Skin epidermis (tissue), 12 donors: ENCODE measurements around the gene CERK.
"Not testable (repeated sequence)": the region's sequence is repeated elsewhere in the genome, so short reads cannot be mapped to it uniquely, and the experiment has no call there.

Source experiments
- H3K27ac ChIP-seq, 21 experiments: fragments of 200-600 bp; sonication (generic) in 11 of 21; one replicate each; pipeline ENCODE4 v1.5.0; 2020; ENCODE audit warnings: mild to moderate bottlenecking in 3 of 21, inconsistent platforms in 2 of 21, moderate library complexity in 2 of 21
- H3K4me3 ChIP-seq, 7 experiments: fragments of 200-600 bp; sonication (generic) in 2 of 7; one replicate each; pipeline ENCODE4 v1.5.0; 2020; ENCODE audit warnings: inconsistent platforms in 2 of 7, mild to moderate bottlenecking in 2 of 7, moderate library complexity in 1 of 7

Gene CERK

DNA sequence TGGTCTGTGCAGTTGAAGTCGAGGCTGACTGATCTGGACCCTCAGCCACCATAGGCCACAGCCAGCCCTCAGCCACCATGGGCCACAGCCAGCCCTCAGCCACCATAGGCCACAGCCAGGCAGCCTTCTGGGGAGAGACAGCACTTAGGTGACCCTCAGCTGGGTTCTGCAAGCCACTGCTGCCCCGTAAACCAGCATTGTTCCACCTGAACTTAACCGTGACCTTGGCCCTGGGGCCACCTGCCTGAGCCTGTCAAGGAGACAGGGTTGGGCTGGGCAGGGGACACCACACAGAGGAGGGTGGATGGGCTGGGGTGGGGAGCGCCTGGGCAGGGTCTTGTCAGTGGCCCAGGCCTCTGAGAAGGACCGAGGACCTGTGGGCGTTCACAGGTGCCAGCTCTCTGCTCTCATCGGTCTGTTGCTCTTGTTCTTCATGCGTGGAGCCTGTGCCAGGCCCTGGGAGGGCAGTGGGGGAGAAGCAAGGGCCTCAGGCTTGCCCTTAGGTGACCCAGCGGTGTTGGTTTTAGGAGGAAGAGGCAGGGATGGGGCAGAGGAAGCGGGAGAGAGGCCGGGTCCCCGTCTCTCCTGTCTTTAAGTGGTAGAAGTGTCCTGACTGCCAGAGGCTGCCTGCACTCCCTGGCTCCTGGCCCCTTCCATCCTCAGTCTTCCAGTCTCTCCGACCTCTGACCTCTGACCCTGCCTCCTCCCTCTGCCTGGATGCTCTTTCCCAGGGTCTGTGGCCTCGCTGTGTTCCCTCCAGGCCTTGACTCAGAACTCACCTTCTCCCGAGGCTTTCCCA lies 81.0 kb downstream of the CERK start:
- Histone ChIP-seq H3K4me3 (no peak overlapping the region), H3K27ac (no peak overlapping the region)

DNA sequence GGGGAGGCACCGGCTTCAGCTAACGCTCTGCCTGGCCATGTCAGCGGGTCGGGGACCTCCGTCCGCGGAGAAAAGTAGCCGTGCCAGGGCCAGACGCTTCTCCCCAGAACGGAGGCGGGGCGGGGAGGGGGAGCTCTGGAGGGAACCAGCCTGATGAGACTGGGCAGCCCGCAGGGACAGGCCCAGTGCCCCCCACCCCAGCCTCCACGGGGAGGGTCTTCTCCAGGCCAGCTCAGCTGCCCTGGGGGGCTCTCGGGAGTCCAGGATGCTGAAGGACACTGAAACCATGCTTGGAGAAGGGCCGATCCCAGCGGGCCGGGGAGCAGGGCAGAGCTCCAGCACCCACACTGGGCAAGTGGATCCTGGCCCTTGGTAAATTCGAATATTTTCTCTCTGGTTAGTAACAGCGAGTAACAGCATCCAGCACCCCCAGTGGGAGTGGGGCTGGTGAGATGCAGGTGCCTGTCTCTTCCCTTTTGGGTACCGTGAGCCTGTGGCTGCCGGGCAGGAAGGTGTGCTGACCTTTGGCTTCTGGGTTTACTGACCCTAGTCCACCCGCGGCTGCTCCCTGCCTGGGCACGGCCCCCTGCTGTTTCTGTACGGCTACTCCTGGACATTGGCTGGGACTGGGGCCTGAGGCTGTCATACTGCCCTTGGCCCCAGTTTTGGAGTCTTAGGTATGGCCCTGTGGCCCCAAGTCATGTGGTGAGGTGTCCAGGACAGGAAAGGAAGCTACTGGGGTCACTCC lies 82.0 kb downstream of the CERK start:
- H3K4me3 ChIP-seq = no peak overlapping the region
- H3K27ac ChIP-seq = peak overlapping the region in 1 of 21 experiments; percentile 16

DNA sequence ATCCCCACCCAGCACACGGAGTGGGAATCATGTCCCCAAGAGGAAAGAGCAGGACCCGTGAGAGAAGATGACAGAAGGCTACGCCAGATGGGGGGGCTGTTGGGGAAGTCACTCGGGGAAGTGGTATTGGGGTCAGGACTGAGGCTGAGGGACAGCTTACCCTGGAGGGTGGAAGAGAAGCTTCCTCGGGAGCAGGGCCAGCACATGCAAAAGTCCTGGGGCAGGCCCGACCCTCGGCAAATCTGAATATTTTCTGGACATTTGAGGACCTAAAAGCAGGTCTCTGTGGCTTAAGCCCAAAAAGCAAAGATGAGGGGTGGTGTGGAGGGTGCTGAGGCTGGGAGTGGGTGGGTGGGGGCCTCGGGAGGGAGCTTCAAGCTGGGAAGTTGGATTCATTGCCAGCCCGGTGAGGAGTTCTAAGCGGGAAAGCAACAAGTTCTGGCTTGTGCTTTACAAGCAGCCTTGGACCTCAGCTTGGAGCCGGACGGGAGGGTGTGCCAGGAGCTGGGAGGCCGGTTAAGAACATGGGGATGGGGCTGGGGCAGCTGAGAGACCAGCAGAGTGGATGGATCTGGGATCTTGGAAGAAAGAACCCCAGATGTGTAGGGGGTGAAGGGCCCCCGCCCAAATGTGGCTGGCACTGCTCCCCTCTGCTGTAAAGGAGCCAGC lies 83.0 kb downstream of the CERK start:
- Histone ChIP-seq H3K27ac (peak overlapping the region in 1 of 21 experiments; percentile 16), H3K4me3 (no peak overlapping the region)

DNA sequence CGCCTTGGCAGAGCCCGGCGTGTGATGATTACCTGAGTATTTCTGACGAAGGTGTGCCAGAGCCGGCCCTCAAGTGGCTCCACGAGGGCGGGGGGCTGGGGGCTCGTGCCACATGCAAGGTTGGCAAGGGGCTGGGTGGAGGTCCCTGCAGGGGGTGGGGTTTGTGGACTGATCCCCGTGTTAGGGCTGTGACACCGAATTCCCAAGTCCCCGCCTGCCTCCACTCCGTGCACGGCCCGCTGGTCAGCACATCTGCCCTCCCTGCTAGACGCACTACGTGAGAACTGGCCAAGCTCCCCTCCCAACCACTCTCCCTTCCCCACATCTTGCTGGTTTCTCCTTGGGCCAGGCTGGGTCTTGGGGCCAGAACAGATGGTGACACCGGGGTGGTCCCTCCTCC lies 83.6 kb downstream of the CERK start:
- no peak overlapping the region for H3K4me3 ChIP-seq

DNA sequence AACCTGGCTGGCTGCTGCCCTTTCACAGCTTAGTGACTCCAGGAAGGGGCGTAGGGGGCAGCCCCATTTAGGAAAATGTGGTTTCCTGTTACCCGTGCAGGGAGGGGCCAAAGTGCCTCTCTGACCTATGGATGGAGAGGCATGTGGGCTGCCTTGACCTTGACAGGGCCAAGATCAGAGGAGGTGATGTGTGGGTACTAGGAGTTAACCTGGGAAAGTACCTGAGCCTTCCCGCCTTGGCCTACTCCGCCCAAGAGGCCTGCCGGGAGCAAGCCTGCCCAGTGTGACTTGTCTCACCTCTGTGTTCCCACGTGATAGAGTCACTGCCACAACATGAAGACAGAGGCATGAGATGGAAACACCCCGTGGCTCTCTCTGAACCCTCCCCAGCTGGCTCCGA lies 84.5 kb downstream of the CERK start:
- no peak overlapping the region for H3K4me3 ChIP-seq
- peak overlapping the region in 1 of 21 experiments; percentile 16 for H3K27ac ChIP-seq

More for the DNA sequence above, 83.6 kb downstream of the CERK start:
- H3K27ac ChIP-seq = no peak overlapping the region

DNA sequence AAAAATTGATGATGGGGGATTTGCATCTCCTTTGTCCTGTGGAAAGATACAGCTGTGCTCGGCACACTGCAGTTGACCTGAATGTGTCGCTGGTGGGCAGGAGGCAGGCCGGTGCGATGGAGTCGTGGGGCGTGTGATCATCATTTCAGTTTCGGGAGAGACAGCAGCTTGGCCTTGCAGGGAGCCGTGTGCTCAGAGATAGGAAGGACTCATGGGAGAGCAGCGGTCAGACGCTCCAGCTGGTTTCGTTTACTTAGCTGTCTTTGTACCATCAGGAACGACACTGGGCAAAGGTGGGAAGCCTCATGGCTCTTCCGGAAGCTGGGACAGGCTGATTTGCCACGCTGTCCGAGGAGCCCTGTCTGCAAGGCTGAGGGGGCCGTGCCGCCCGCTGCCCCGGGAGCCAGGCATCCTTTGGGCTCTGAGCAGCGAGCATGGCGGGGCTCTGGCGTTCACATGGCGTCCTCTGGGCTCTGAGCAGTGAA lies 85.2 kb downstream of the CERK start:
- Histone ChIP-seq H3K27ac (no peak overlapping the region), H3K4me3 (no peak overlapping the region)

DNA sequence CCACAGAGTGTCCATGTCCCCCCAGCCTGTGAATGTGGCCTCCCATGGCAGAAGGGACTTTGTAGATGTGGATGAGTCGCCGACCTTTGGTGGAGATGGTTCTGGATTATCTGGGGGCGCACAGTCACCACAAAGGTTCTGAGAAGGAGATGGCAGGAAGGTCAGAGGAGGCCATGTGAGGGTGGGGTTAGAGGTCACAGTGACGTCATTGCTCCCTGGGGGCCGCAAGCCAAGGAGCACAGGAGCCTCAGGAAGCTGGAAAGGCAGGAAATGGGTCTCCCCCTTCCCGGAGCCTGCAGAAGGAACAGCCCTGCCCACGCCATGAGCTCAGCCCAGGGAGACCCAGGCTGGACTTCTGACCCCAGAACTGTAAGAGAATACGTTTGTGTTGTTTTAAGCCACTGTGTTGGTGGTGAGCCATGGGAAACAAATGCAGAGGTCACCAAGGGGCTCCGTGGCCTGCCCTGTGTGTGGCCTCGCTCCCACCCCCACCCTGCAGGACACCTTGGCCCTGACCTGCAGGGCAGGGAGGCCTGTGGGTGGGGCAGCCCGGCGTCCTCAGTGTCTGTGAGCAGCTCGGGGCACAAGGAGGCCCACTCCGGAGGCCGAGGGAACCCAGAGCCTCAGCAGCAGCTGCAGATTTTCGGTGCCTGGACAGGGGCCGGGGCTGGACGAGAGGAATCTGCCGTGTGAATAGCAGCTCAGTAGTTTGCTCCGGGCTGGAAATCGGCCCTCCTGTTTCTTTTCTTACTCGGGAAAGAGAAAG lies 85.8 kb downstream of the CERK start:
- no peak overlapping the region for H3K27ac ChIP-seq
- no peak overlapping the region for H3K4me3 ChIP-seq

DNA sequence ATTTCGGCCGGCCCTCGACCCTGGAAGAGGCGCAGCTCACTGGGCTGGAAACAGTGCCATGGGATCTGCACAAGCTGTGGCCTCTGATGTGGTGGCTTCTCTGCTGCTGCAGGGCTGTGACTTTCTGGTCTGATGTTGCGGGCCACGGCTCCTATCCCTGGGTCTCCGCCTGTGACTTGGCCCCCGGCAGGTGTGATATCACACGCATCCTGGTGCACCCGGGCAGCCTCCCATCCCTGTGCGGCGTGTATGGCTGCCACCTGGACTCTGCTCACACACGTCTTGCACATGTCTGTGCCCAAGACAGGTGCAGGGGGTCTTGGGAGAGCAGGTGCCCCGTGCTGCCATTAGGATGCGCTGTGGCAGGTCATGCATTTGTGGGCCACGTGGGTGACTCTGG lies 86.7 kb downstream of the CERK start:
- no peak overlapping the region for H3K27ac ChIP-seq
- no peak overlapping the region for H3K4me3 ChIP-seq

DNA sequence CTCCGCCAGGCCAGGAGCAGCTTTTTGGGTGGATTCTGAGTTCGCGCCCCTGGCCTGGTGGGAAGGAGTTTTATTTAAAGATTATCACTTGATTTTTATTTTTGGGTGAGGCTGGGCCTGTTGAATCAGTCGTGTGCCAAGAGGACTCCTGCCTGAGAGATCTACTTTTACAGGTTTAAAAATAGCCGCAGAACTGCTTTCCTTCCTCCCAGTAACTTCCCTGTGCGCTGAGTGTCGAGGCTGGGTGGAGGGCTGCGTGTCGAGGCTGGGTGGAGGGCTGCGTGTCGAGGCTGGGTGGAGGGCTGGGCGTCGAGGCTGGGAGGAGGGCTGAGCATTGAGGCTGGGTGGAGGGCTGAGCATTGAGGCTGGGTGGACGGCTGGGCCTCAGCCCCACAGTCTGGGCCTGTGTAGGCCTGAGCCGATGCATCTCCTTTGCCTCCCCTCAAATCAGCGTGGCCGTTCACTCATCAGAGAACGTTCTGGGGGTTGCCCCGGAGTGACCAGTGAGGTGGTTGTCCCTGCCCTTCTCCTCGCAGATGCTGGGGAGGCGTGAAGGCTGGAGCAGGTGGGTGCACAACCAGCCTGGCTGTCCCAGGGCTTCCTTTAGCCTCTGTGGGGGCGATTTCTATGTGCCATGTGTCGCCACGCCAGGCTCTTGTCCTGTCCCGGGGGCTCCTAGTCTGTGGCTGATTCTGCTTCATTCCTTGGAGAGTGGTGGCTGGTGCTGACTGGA lies 87.8 kb downstream of the CERK start:
- H3K27ac ChIP-seq = peak overlapping the region in 5 of 21 experiments; percentile 3 to 60 (median 27)
- no peak overlapping the region for H3K4me3 ChIP-seq

DNA sequence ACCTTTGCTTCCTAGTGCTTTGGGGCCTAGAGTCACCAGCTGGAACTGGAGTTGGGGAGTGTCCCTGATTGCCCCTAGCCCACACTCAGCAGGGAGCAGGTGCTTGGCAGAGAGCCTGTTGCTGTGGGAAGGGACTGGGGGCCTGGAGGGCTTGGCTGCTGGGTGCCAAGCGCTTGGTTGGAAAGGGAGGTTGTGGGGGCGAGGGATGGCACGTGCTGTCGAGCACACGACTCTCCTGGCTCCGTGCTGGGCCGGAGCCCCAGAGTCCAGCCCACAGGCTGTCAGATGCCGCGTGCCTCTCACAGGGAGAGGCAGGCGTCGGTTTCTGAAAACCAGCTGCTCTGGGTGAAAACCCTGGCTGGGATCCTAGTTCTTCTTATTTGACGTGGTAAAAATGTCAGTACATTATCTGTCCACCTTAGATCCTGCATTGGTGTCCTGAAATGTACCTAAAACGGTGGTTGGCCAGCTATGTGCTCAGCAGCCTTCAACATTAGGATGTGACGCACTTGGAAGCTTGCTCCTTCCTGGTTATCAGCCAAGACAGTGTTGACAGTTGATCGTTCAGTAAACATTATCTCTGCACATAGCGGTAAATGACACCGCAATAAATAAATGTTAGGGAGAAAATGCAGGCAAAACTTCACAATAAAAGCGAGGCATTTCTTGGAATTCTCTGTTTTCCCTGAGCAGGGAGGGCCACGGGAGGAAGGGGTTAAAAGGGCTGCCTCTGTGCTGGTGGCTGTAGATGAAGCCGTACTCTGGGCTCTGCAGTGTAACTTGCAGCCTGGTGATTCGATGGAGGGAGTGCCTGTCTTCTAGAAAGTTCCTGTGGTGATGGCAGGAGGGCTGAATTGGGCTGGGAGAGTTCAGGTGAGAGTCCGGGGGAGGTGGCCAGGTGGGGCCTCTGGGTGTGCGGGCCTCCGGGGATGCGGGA lies 88.6 kb downstream of the CERK start:
- Histone ChIP-seq H3K27ac (peak overlapping the region in 5 of 21 experiments; percentile 3 to 60 (median 27)), H3K4me3 (no peak overlapping the region)

DNA sequence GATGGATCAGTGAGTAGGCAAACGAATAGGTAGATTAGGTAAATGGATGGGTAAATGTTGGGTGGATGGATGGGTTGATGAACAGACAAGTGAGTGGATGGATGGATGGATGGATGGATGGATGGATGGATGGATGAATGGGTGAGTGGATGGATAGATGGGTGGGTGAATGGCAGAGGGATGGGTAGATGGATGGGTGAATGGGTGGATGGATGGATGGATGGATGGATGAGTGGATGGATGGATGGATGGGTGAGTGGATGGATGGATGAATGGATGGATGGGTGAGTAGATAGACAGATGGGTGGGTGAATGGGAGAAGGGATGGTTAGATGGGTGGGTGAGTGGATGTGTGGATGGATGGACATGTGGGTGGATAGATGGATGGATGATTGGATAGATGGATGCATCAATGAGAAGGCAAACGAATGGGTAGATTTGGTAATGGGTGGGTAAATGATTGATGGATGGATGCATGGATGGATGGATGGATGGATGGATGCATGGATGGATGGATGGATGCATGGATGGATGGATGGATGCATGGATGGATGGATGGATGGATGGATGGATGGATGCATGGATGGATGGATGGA lies 89.7 kb downstream of the CERK start:
- H3K27ac ChIP-seq, H3K4me3 ChIP-seq: not testable (repeated sequence)

DNA sequence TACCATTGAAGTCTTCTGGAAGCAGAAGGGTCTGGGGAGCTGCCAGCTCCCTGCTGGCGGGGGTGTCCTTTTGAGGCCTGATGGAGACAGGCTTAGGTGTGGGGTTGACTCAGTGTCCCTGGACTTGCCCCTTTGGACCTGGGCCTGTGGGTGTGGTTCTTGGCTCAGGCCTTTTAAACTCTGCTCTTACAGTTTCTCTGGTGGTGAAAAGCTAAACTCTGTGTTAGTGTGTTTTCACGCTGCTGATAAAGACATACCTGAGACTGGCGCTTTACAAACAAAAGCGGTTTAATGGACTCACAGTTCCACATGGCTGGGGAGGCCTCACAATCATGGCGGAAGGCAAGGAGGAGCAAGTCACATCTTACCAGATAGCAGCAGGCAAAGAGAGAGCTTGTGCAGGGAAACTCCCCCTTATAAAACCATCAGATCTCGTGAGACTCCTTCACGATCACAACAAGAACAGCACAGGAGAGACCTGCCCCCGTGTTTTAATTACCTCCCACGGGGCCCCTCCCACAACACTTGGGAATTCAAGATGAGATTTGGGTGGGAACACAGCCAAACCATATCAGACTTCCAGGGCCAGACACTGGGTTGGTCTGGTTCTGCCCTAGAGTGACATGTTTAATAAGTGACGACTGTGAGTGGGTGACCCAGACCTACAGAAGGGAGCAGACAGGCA lies 91.4 kb downstream of the CERK start:
- H3K4me3 ChIP-seq = no peak overlapping the region
- H3K27ac ChIP-seq = peak overlapping the region in 1 of 21 experiments; percentile 5

DNA sequence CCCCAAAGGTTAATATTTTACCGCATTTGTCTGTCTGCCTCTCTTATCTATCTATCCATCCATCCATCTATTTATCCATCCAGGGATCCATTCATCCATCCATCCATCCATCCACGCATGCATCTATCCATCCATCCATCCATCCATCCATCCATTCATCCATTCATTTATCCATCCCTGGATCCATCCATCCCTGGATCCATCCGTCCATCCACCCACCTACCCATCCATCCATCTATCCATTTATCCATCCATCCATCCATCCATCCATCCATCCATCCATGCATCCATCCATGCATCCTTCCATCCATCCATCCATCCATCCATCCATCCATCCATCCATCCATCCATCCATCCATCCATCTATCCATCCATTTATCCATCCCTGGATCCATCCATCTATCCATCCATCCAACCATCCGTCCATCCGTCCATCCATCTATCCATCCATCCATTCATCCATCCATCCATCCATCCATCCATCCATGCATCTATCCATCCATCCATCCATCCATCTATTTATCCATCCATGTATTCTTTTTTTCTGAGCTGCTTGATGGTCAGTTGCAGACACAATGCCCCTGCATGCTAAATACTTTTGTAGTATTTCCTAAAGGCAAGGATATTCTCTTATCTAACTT lies 95.1 kb downstream of the CERK start:
- not testable (repeated sequence) for H3K4me3 ChIP-seq, H3K27ac ChIP-seq

DNA sequence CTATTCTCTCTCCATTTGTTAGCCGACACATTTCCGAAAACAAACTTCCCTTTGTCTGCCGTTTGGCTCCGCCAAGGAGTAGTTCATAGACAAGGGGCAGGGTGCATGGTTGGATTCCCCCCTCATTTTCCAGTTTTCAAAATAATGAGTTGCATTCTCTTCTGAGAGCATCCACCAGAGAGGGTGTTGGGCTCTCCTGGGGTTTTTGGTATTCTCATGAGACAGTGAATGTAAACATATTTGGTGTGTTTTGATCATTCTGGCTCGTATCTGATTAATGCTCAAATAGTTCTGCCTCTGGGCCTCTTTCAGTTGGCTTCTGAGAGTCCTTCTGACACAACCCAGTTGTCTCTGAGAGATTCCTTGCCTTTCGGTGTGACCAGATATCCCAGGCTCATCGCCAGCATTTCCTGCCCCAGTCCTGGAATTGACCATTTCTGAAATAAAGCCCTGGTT lies 96.2 kb downstream of the CERK start:
- Histone ChIP-seq H3K27ac (peak overlapping the region in 1 of 21 experiments; percentile 2), H3K4me3 (no peak overlapping the region)

DNA sequence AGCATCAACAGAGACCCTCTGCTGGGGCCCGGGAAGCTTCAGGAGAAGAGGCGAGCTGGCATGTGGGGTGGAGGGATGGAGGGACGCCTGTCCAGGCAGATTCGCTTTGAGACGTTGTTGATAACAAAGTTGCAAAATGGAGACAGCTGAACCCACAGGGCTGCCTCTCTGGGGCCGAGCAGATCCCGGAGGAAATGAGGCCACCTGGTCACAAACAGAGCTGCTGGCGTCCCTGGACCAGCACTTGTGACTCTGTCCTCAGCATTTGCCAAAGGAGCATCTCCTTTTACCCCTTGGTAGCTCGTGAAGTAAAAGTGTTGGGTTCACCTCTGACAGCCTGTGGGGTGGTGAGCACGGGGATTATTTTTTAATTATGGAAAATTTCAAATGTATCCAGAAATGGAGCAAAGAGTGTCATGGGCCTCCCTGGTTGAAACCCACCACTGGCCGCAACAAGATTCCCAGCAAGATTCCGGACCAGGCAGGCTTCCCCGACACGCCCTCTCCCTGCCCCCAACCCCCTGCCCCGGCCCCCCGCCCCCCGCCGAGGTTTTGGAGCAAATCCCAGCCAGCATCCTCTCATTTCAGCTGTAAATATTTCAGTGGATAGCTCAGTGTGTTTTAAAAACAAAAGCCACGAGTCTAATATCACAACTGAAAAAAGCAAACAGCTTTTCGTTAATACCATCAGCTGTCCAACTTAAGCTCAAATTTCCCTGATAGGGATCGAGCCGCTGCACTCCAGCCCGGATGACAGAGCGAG lies 97.6 kb downstream of the CERK start:
- H3K27ac ChIP-seq = no peak overlapping the region
- H3K4me3 ChIP-seq = no peak overlapping the region

DNA sequence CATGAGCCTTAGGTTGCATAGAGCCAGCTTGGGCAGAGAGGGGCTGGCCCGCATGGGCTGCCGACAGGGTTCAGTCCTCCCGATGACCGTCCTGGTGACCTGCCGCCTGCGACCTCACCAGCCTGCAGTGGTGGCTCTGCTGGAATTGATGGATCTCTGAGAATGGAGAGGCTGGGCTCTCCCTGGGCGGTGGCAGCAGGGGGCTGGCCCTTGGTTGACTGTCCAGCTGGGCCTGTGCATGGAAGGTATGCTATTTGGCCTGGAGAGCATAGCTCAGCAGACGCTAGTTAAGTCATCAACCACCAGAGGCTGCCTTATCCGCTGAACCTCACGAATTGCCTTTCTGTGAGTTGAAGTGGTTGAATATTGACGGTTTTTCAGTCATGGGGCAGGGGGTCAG lies 98.2 kb downstream of the CERK start:
- H3K4me3 ChIP-seq = no peak overlapping the region
- no peak overlapping the region for H3K27ac ChIP-seq
